Muscle of leg (tissue), 11 donors: Measurements from ENCODE around the gene ZBTB44. TPM values are rescaled to one million over a fixed set of nuclear protein-coding genes. Genes with fewer than 3 reads are reported as not detected.
"Not testable (repeated sequence)": the region's sequence is repeated elsewhere in the genome, so short reads cannot be mapped to it uniquely, and the experiment has no call there.

Experiments
- DNase-seq: peaks from one replicate; pipeline ENCODE4 v3.0.0; 2013
- H3K27ac ChIP-seq: one replicate; pipeline ENCODE4 v1.5.1; 2013; ENCODE audit warnings: mild to moderate bottlenecking, low read length, control low read depth
- H3K27me3 ChIP-seq: one replicate; pipeline ENCODE4 v1.6.1; 2013; ENCODE audit warnings: low read length; ENCODE audit not compliant: control insufficient read depth, insufficient read depth
- H3K36me3 ChIP-seq: one replicate; pipeline ENCODE4 v1.6.1; 2013; ENCODE audit warnings: low read length; ENCODE audit not compliant: control insufficient read depth, insufficient read depth
- H3K4me1 ChIP-seq: one replicate; pipeline ENCODE4 v1.6.1; 2013; ENCODE audit warnings: low read length; ENCODE audit not compliant: control insufficient read depth, insufficient read depth
- H3K4me3 ChIP-seq: one replicate; pipeline ENCODE4 v1.5.1; 2013; ENCODE audit warnings: low read length, control low read depth
- H3K9me3 ChIP-seq: replicated peaks from 2 replicates; pipeline ENCODE4 v1.6.1; 2013; ENCODE audit warnings: low read depth, low read length; ENCODE audit not compliant: control insufficient read depth
- WGBS: methylation state at CpG from one replicate; pipeline ENCODE4 v1.1.5; 2013; ENCODE audit warnings: missing lambda C conversion rate; ENCODE audit not compliant: insufficient coverage; 5-methylcytosine and 5-hydroxymethylcytosine counted together
- polyA plus RNA-seq, 8 donors: library from polyadenylated mRNA; unstranded; fragments of 120-200 nt; gene quantifications; one replicate each; pipeline versions ENCODE4 v1.2.1 to v1.2.3, GENCODE V29; 2013; ENCODE audit warnings: inconsistent platforms in 1 of 8, low replicate concordance in 1 of 8; ENCODE audit not compliant: insufficient read length in 8 of 8, insufficient read depth in 1 of 8
- total RNA-seq: library from RNA; stranded (reverse); fragments of 120-200 nt; gene quantifications from one replicate; pipeline ENCODE4 v1.2.4, GENCODE V29; 2013

Gene ZBTB44
- total and polyA plus RNA-seq, 9 donors, result 18.3 to 37.0 (median 22.8) TPM

DNA sequence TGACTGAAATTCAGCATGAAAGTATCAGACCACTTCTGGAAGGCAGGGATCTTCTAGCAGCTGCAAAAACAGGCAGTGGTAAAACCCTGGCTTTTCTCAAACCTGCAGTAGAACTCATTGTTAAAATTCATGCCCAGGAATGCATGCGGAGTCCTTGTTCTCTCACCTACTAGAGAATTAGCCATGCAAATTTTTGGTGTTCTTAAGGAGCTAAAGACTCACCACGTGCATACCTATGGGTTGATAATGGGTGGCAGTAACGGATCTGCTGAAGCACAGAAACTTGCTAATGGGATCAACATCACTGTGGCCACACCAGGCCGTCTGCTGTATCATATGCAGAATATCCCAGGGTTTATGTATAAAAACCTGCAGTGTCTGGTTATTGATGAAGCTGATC lies 19.1 kb downstream of the ZBTB44 start:
- DNase-seq, result no peak
- WGBS, result 62% methylated on average over 3 of the region's 4 CpGs
- no peaks in the 10 kb centered on the region for H3K9me3 ChIP-seq
- H3K4me1 ChIP-seq, result no peaks in the 10 kb centered on the region
- no peaks in the 10 kb centered on the region for H3K36me3 ChIP-seq
- no peak overlapping the region for H3K4me3 ChIP-seq
- H3K27me3 ChIP-seq, result no peaks in the 10 kb centered on the region
- H3K27ac ChIP-seq, result no peak overlapping the region

DNA sequence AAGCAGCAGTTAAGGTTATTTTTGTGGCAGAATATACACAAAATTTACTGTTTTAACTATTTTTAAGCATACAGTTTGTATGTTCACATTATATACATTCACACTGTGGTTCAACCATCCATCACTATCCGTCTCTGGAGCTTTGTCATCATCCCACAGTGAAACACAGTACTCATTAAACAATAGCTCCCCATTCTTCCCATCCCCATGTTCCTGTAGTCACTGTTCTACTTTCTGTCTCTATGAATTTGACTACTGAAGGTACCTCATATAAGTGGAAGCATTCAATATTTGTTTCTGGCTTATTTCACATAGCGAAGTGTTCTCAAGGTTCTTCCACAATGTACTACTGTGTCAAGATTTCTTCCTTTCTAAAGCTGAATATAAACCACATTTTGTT lies 32.6 kb downstream of the ZBTB44 start:
- 100% methylated on average over 1 of the region's 2 CpGs for WGBS
- Histone ChIP-seq H3K4me1 (no peaks in the 10 kb centered on the region), H3K27ac (no peak overlapping the region), H3K9me3 (peaks cover 9% of the 10 kb centered on the region), H3K4me3 (no peak overlapping the region), H3K36me3 (no peaks in the 10 kb centered on the region), H3K27me3 (no peaks in the 10 kb centered on the region)
- no peak for DNase-seq

GRCh38 chr11:130281341-130281740 lies 33.4 kb downstream of the ZBTB44 start:
- H3K4me3 ChIP-seq, H3K36me3 ChIP-seq, H3K4me1 ChIP-seq, H3K27me3 ChIP-seq, H3K27ac ChIP-seq, DNase-seq, H3K9me3 ChIP-seq: not testable (repeated sequence)
- no CpG with 5 or more reads among the region's 6 CpGs for WGBS

DNA sequence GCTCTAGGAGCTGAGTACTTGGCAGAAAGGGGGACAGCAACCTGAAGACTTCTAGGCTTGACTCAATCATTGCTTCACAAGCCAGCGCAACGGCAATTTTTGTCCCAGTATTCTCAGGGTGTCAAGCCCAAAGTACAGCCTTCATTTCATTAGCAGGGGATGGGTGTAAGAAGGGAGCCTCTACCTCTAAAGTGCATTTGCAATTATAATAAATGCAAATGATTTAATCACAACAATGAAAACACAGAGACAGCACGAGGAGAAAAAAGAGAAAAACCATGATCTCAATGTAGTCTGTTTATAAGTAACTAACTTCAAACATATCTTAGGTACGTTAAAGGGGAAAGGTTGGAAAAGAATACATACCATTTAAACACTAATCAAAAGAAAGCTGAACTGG lies 34.7 kb downstream of the ZBTB44 start:
- DNase-seq, result no peak
- no CpG with 5 or more reads among the region's 4 CpGs for WGBS
- Histone ChIP-seq H3K4me1 (no peaks in the 10 kb centered on the region), H3K9me3 (peaks cover 9% of the 10 kb centered on the region), H3K36me3 (no peaks in the 10 kb centered on the region), H3K4me3 (no peak overlapping the region), H3K27me3 (no peaks in the 10 kb centered on the region), H3K27ac (no peak overlapping the region)

GRCh38 chr11:130278745-130279144 lies 36.0 kb downstream of the ZBTB44 start:
- WGBS, result 100% methylated on average over 1 of the region's 1 CpG
- Histone ChIP-seq H3K4me3 (no peak overlapping the region), H3K27ac (no peak overlapping the region), H3K4me1 (no peaks in the 10 kb centered on the region), H3K27me3 (no peaks in the 10 kb centered on the region), H3K9me3 (peaks cover 9% of the 10 kb centered on the region), H3K36me3 (no peaks in the 10 kb centered on the region)
- no peak for DNase-seq

DNA sequence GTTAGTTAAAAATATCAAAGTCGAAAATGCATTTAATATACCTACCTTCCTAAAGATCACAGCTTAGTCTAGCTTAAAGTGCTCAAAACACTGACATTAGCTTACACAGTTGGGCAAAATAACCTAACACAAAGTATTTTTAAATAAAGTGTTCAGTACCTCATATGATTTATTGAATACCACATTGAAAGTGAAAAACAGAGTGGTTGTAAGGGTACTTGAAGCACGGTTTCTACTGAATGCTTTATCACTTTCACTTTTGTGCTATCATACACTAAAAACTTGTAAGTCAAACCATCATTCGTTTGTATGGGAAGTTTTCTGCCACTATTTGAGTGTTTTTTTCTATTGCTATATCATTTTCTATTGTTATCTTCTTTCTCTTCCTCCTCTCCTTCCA lies 36.6 kb downstream of the ZBTB44 start:
- H3K36me3 ChIP-seq, result no peaks in the 10 kb centered on the region
- no CpG with 5 or more reads among the region's 3 CpGs for WGBS
- no peak for DNase-seq

DNA sequence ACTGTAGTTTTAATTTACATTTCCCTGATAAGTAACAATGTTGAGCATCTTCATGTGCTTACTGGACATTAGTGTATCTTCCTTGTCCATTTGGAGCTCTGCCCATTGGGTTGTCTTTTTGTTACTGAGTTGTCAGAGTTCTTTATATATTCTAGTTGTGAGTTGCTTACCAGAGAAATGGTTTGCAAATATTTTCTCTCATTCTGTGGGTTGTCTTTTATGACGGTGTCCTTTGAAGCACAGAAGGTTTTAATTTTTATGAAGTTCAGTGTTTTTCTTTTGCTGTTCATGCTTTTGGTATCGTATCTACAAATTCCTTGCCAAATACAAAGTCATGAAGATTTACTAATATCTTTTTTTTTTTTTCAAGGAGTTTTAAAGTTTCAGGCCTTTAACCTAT lies 42.4 kb downstream of the ZBTB44 start:
- no peak for DNase-seq
- no peak overlapping the region for H3K4me3 ChIP-seq

More for the DNA sequence above, 36.6 kb downstream of the ZBTB44 start:
- H3K9me3 ChIP-seq, result peaks cover 9% of the 10 kb centered on the region
- H3K4me3 ChIP-seq, result no peak overlapping the region
- H3K4me1 ChIP-seq, result no peaks in the 10 kb centered on the region
- H3K27me3 ChIP-seq, result no peaks in the 10 kb centered on the region
- no peak overlapping the region for H3K27ac ChIP-seq

GRCh38 chr11:130269326-130269943 lies 45.3 kb downstream of the ZBTB44 start:
- no peak for DNase-seq
- Histone ChIP-seq H3K27ac (no peak overlapping the region), H3K9me3 (no peaks in the 10 kb centered on the region), H3K27me3 (no peaks in the 10 kb centered on the region), H3K4me3 (no peak overlapping the region), H3K36me3 (peaks cover 14% of the 10 kb centered on the region), H3K4me1 (no peaks in the 10 kb centered on the region)
- no CpG with 5 or more reads among the region's 1 CpG for WGBS

More for the DNA sequence above, 42.4 kb downstream of the ZBTB44 start:
- Histone ChIP-seq H3K4me1 (no peaks in the 10 kb centered on the region), H3K9me3 (no peaks in the 10 kb centered on the region), H3K27ac (no peak overlapping the region), H3K36me3 (peaks cover 4% of the 10 kb centered on the region), H3K27me3 (no peaks in the 10 kb centered on the region)
- no CpG with 5 or more reads among the region's 2 CpGs for WGBS

DNA sequence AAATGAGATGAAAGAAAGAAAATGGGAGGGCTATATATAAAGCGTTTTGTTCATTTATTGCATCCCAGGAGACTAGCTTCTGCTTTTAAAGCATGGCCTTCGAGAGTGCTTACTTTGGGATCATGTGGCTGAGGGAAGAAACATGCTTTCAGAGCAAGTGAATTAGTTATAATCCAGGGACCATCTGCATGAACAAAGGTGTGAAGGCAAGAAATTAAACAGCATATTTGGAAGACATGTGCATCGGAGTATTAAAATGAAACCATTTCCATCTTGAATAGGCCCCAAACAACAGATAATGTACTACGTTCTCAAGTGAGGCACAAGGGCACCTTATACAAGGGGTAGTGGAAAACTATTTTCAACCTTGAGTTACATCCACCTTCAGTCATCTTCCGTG lies 51.4 kb downstream of the ZBTB44 start:
- 54% methylated on average over 2 of the region's 5 CpGs for WGBS
- no peaks in the 10 kb centered on the region for H3K4me1 ChIP-seq
- peaks cover 27% of the 10 kb centered on the region for H3K36me3 ChIP-seq
- H3K27ac ChIP-seq, result no peak overlapping the region
- no peak overlapping the region for H3K4me3 ChIP-seq
- H3K9me3 ChIP-seq, result peaks cover 3% of the 10 kb centered on the region
- DNase-seq, result no peak
- H3K27me3 ChIP-seq, result no peaks in the 10 kb centered on the region

DNA sequence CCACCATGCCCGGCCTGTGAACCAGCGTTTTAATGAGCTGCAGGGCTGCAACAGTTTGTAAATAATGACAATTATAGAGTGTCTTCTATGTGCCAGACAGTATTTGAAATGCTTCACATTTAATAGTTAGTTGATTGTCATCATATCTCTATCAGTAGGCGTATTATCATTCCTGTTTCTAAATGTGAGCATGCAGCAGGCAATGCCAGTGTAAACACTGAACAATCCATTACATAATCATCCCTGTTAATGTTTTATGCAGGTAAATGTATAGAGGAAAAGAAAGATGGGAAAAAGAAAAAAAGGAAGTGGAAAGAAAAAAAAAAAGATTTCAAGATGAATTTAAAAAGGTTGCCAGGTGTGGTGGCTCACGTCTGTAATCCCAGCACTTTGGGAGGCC lies 52.3 kb downstream of the ZBTB44 start:
- Histone ChIP-seq H3K4me3 (no peak overlapping the region), H3K27ac (no peak overlapping the region), H3K9me3 (peaks cover 3% of the 10 kb centered on the region), H3K36me3 (peaks cover 24% of the 10 kb centered on the region), H3K4me1 (no peaks in the 10 kb centered on the region), H3K27me3 (no peaks in the 10 kb centered on the region)
- DNase-seq, result no peak
- 75% methylated on average over 3 of the region's 4 CpGs for WGBS

GRCh38 chr11:130261571-130261970 lies 53.1 kb downstream of the ZBTB44 start:
- WGBS, result 96% methylated on average over 2 of the region's 5 CpGs
- Histone ChIP-seq H3K9me3 (peaks cover 6% of the 10 kb centered on the region), H3K4me3 (no peak overlapping the region), H3K36me3 (peaks cover 15% of the 10 kb centered on the region), H3K4me1 (no peaks in the 10 kb centered on the region), H3K27ac (no peak overlapping the region), H3K27me3 (no peaks in the 10 kb centered on the region)
- DNase-seq, result no peak
